K562 (cell line): Measurements from ENCODE around the gene KMT2E. TPM values are rescaled to one million over a fixed set of nuclear protein-coding genes. Genes with fewer than 3 reads are reported as not detected.
A peak's percentile ranks its signal among the peaks of the same experiment; 100 is the strongest.

Source experiments
- BDP1 ChIP-seq: IDR thresholded peaks from 3 replicates; pipeline ENCODE4 v1.6.1; 2011; ENCODE audit not compliant: insufficient read length, insufficient read depth
- CBX1 ChIP-seq: sonication (generic); IDR thresholded peaks from 2 replicates; pipeline ENCODE4 v1.6.1; 2016; ENCODE audit warnings: antibody characterized with exemption, low read depth, mild to moderate bottlenecking
- CEBPB ChIP-seq: fragments of 450-650 bp; IDR thresholded peaks from 2 replicates; pipeline ENCODE4 v1.6.1; 2016; ENCODE audit warnings: missing genetic modification characterization, missing compliant biosample characterization
- EHMT2 ChIP-seq: fragments of 450-650 bp; IDR thresholded peaks from 2 replicates; pipeline ENCODE4 v1.6.1; 2018; ENCODE audit warnings: antibody characterized with exemption
- FOS ChIP-seq: IDR thresholded peaks from 3 replicates; pipeline ENCODE4 v1.6.1; 2011; ENCODE audit not compliant: insufficient read length; ENCODE audit errors: extremely low read depth
- JUNB ChIP-seq: fragments of 450-650 bp; formaldehyde crosslinking; conservative IDR thresholded peaks from 2 replicates; pipeline ENCODE4 v1.4.0; 2020; ENCODE audit warnings: mild to moderate bottlenecking
- NR3C1 ChIP-seq: sonication (generic); formaldehyde crosslinking; IDR thresholded peaks from 2 replicates; pipeline ENCODE4 v1.8.1; 2022; ENCODE audit warnings: missing genetic modification reagents
- SP1 ChIP-seq: sonication (generic); formaldehyde crosslinking; IDR thresholded peaks from 2 replicates; pipeline ENCODE4 v1.8.1; 2022; ENCODE audit warnings: mild to moderate bottlenecking, missing genetic modification reagents
- STAG1 ChIP-seq: sonication (generic); formaldehyde crosslinking; IDR thresholded peaks from 2 replicates; pipeline ENCODE4 v1.5.0; 2020; ENCODE audit warnings: missing genetic modification reagents, borderline replicate concordance
- USF1 ChIP-seq: sonication (generic); formaldehyde crosslinking; IDR thresholded peaks from 2 replicates; pipeline ENCODE4 v1.9.0; 2022; ENCODE audit warnings: mild to moderate bottlenecking, missing genetic modification reagents
- ZNF318 ChIP-seq, 2 experiments: fragments of 450-650 bp; IDR thresholded peaks; 2 replicates each; pipeline ENCODE4 v1.6.1; 2016; ENCODE audit warnings: mild to moderate bottlenecking in 2 of 2, borderline replicate concordance in 1 of 2, low read depth in 1 of 2, moderate library complexity in 1 of 2
- polyA plus RNA-seq, 8 experiments: library from polyadenylated mRNA; depleted of rRNA in 4 of 8; stranded (reverse) in 5 of 8; unstranded in 3 of 8; fragments of >200 nt; fragmentation: Nextera tagmentation in 2 of 8; fragmentation: Illumina TruSeq in 1 of 8; extraction: Ambion mirVana in 2 of 8; extraction: Trizol in 1 of 8; gene quantifications; 2 replicates each; pipeline versions ENCODE4 v1.2.1 to v1.2.3, GENCODE V29; 2011 to 2014; ENCODE audit warnings: inconsistent platforms in 1 of 8, missing spikeins in 1 of 8
- total RNA-seq, 7 experiments: library from RNA; depleted of rRNA in 6 of 7; stranded (reverse); fragments of >200 nt in 6 of 7; fragmentation: Illumina TruSeq in 2 of 7; extraction: Trizol in 2 of 7; gene quantifications; 2 replicates each; pipeline versions ENCODE4 v1.2.1 to v1.2.3, GENCODE V29; 2011 to 2021; ENCODE audit warnings: low replicate concordance in 1 of 7
- TF ChIP-seq, protein P1 (sequence below): sonication (generic); formaldehyde crosslinking; IDR thresholded peaks from 2 replicates; pipeline ENCODE4 v1.8.1; 2023; ENCODE audit warnings: missing genetic modification reagents, mild to moderate bottlenecking, borderline replicate concordance
- TF ChIP-seq, protein P2 (sequence below): sonication (generic); formaldehyde crosslinking; IDR thresholded peaks from 2 replicates; pipeline ENCODE4 v1.8.1; 2023; ENCODE audit warnings: mild to moderate bottlenecking, missing genetic modification reagents

The KMT2E gene
- total and polyA plus RNA-seq, 9 of the 15 experiments (the other 6 are each of a cell fraction or from before 2014, with no cell fraction given): 8.9 to 55.3 (median 38.1) TPM

DNA sequence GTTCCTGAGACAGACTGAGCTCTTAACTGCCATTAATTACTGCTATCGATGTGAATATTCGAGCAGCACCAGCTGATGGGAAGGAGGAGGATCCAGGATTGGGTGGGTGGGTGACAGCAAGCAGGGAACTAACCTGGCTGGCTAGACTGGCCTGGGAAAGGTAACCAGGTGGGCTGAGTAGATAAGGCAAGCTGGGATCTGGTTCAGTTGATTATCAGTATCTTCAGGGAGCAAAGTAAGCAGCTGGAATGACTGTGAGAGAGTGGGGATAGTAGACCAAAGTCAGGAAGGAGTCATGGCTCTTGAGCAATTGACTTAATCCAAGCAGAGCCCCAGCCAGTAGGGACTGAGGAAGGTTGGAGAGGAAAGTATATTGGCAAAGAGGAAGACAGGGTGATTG, 46.9 kb upstream of the KMT2E start (continued):
- no peak for TF ChIP-seq JUNB (CRISPR knock-in tag)
- no peak for TF ChIP-seq SP1
- peak; percentile 94 for TF ChIP-seq CEBPB (tag)
- TF ChIP-seq, protein P1, sequence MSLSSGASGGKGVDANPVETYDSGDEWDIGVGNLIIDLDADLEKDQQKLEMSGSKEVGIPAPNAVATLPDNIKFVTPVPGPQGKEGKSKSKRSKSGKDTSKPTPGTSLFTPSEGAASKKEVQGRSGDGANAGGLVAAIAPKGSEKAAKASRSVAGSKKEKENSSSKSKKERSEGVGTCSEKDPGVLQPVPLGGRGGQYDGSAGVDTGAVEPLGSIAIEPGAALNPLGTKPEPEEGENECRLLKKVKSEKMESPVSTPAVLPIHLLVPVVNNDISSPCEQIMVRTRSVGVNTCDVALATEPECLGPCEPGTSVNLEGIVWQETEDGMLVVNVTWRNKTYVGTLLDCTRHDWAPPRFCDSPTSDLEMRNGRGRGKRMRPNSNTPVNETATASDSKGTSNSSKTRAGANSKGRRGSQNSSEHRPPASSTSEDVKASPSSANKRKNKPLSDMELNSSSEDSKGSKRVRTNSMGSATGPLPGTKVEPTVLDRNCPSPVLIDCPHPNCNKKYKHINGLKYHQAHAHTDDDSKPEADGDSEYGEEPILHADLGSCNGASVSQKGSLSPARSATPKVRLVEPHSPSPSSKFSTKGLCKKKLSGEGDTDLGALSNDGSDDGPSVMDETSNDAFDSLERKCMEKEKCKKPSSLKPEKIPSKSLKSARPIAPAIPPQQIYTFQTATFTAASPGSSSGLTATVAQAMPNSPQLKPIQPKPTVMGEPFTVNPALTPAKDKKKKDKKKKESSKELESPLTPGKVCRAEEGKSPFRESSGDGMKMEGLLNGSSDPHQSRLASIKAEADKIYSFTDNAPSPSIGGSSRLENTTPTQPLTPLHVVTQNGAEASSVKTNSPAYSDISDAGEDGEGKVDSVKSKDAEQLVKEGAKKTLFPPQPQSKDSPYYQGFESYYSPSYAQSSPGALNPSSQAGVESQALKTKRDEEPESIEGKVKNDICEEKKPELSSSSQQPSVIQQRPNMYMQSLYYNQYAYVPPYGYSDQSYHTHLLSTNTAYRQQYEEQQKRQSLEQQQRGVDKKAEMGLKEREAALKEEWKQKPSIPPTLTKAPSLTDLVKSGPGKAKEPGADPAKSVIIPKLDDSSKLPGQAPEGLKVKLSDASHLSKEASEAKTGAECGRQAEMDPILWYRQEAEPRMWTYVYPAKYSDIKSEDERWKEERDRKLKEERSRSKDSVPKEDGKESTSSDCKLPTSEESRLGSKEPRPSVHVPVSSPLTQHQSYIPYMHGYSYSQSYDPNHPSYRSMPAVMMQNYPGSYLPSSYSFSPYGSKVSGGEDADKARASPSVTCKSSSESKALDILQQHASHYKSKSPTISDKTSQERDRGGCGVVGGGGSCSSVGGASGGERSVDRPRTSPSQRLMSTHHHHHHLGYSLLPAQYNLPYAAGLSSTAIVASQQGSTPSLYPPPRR (CRISPR knock-in tag): no peak
- TF ChIP-seq, protein P2, sequence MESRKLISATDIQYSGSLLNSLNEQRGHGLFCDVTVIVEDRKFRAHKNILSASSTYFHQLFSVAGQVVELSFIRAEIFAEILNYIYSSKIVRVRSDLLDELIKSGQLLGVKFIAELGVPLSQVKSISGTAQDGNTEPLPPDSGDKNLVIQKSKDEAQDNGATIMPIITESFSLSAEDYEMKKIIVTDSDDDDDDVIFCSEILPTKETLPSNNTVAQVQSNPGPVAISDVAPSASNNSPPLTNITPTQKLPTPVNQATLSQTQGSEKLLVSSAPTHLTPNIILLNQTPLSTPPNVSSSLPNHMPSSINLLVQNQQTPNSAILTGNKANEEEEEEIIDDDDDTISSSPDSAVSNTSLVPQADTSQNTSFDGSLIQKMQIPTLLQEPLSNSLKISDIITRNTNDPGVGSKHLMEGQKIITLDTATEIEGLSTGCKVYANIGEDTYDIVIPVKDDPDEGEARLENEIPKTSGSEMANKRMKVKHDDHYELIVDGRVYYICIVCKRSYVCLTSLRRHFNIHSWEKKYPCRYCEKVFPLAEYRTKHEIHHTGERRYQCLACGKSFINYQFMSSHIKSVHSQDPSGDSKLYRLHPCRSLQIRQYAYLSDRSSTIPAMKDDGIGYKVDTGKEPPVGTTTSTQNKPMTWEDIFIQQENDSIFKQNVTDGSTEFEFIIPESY (CRISPR knock-in tag): no peak
- TF ChIP-seq BDP1: no peak
- TF ChIP-seq STAG1: no peak
- no peak for TF ChIP-seq ZNF318 (IDR thresholded peaks at IDR 0.05; ENCODE audit: borderline replicate concordance in 1 of 2, low read depth in 1 of 2)
- no peak for TF ChIP-seq USF1
- no peak for TF ChIP-seq NR3C1 (CRISPR knock-in tag)
- TF ChIP-seq FOS: no peak
- peak; percentile 76 for TF ChIP-seq EHMT2
- TF ChIP-seq CBX1: no peak
